Measurements from ENCODE around the gene PLCB3.
A peak's percentile ranks its signal among the peaks of the same experiment; 100 is the strongest.

- TF ChIP-seq, protein P1, sequence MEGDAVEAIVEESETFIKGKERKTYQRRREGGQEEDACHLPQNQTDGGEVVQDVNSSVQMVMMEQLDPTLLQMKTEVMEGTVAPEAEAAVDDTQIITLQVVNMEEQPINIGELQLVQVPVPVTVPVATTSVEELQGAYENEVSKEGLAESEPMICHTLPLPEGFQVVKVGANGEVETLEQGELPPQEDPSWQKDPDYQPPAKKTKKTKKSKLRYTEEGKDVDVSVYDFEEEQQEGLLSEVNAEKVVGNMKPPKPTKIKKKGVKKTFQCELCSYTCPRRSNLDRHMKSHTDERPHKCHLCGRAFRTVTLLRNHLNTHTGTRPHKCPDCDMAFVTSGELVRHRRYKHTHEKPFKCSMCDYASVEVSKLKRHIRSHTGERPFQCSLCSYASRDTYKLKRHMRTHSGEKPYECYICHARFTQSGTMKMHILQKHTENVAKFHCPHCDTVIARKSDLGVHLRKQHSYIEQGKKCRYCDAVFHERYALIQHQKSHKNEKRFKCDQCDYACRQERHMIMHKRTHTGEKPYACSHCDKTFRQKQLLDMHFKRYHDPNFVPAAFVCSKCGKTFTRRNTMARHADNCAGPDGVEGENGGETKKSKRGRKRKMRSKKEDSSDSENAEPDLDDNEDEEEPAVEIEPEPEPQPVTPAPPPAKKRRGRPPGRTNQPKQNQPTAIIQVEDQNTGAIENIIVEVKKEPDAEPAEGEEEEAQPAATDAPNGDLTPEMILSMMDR (IDR thresholded peaks at IDR 0.05; ENCODE audit: low read length): peak; percentile 71
- TF ChIP-seq EZH2 (optimal IDR thresholded peaks at IDR 0.05; ENCODE audit: low read depth, low read length): no peak
- no peak for TF ChIP-seq EZH2phosphoT487 (IDR thresholded peaks at IDR 0.05; ENCODE audit: low read length)
Observed at GRCh38 chr11:64204464-64204989, 46.8 kb upstream of the PLCB3 start.

Data from MM.1S (cell line).